T47D (cell line): ENCODE data around the gene MOB3A.

ENCODE experiments used
- DNase-seq, 2 experiments: peaks; one replicate each; pipeline versions ENCODE4 v3.0.0 to v3.0.0-alpha.2; 2011 to 2012; ENCODE audit warnings: low read depth in 1 of 2, low spot score in 1 of 2
- JUND ChIP-seq: IDR thresholded peaks from 2 replicates; pipeline ENCODE4 v1.6.1; 2012; ENCODE audit warnings: low read depth
- in situ Hi-C: cut with HindIII; loops from 2 replicates; pipeline ENCODE4 v1.10.0; 2016; ENCODE audit warnings: low sequenced_read_pairs, low pct_unique_long_range_greater_than_20kb

The MOB3A gene

DNA sequence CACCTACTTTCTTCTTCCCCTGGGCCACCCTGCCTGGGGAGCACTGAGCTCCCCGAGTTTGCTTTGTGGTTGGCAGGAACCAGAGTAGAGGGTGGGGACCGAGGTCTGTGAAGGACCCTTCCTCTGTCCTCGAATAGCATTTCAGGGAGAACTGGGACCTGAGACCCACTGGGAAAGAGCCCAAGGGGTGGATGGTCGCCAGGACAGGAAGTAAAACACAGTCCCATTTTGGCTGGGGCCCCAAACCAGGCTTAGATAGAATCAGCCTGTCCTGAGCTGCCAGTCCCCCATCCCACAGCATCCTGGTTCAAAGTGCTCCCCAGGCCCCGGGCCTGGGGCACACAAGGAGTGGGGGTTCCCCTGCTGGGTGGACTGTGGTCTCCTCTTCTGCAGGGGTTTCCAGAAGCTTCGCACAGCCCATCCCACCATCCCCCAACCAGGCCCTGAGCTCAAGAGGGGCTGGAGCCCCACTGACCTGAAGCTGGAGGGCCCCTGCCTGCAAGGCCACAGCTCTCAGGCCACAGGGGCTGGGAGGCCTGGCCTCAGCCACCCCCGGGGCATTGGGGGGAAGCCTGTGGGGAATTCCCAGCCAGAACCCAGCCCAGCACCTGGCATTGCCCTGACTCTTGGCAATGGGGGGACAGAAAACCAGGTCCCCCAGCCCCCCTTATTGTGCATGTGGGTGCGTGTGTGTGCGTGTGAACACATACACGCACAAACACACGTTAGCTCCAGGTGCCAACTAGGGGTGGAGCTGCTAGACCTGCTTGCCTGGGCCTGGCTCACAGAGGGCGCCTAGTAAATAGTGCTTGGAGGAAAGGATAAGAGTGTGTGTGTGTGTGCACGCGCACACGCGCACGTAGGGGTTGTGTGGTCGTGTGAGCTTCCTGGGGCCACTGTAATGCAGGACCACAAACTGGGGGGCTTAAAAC is 44.1 kb downstream of the MOB3A start:
- in situ Hi-C loops, result no loop called here
- DNase-seq, result peak in 1 of 2 experiments; percentile 80
- TF ChIP-seq JUND, result no peak

DNA sequence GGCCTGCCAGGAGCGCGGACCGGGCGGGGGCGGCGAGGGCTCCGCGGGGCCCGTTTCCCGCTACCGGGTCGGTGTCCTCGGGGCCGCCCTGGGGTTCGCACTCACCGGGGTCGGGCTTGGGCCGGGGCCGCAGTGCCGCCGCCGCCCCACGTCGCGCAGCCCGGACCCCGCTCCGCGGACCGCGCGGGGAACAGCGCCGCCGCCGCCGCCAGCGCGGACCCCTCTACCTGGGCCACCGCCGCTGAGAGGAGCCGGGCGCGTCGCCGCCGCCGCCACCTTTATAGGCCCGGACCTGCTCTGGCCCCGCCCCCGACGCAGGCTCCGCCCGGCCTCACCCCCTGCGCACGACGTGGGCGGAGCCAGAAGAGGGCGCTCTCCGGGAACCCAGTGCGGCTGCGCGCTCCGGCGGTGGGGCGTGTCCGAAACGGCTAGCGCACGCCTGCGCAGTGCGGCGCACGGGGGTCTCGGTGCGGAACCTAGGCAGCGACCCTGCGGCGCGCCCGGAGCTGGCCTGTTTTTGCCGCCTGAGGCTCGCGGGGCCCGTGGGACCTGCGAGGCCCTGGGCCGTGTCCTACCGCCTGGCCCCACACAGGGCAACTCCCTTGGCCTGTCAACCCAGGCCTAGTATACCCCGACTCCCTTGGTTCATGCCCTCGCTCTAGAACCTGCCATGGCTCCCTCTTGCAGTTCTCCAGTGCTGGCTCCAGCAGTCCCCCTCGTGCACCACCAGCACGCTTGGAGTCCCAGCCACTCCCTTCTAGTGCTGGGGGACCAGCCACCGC is 44.9 kb downstream of the MOB3A start, which contains the start of gene MKNK2:
TSS of gene MKNK2 (minus strand) at position 254 of the 782 bp plus-strand sequence. CDS start 393 bp downstream, outside the sequence.
- TF ChIP-seq JUND, result no peak
- in situ Hi-C loops, result no loop called here
- peak; percentile 71 to 85 for DNase-seq

DNA sequence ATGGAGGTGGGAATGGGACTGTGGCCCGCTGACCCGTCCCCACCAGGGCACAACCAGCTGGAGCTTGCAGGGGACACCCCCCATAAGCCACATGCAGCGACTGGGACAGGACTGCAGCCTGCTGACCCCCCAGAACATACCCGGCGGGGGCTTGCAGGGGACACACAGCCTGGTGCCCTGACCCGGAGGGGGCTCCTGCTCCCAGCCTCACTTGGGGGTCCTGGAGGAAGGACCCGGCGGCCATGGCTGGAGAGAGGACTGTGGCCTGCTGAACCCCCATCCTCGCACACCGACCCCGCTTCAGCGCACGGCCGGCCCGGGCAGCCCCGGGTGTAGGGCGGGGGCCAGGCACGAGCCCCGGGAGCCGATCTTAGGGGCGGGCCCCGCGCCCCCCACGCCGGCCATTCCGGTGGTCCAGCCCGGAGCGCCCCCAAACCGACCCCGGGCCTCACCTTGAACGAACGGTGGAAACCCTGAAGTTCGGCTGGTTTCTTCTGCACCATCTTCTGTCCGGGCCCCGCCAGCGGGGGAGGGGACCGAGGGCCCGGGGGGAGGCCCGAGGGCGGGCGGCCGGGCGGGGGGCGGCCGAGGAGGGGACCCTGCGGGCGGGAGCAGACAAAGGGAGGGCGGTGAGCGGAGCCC is 45.7 kb downstream of the MOB3A start:
- no peak for DNase-seq
- in situ Hi-C loops, result no loop called here
- no peak for TF ChIP-seq JUND

DNA sequence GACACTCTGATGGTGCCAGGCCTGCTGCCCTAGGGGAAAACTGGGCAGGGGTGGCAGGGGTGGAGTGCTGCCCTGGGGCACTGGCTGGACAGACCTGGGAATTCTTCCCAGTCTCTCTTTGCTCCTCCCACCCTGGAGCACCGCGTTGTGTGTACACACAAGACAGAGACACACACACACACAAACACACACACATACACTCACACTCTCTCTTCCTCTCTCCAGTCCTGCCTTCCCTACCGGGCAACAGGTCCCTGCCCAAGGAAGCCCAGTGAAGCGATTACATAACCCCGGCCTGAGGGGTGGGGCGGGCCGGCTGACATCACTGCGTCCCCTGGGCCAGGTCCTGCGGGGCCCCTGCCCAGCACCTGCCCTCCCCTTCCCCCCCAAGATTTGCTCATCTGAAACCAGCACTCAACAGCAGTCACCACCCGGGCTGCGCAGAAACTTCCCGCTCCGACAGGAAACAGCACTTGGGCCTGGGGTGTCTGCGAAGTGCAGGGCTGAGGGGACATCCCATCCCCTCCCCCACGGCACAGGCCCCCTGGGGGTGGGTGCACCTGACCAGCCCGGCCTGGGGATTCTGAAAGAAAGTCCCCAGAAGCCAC is 46.3 kb downstream of the MOB3A start:
- peak; percentile 43 to 76 for DNase-seq
- in situ Hi-C loops, result no loop called here
- no peak for TF ChIP-seq JUND

DNA sequence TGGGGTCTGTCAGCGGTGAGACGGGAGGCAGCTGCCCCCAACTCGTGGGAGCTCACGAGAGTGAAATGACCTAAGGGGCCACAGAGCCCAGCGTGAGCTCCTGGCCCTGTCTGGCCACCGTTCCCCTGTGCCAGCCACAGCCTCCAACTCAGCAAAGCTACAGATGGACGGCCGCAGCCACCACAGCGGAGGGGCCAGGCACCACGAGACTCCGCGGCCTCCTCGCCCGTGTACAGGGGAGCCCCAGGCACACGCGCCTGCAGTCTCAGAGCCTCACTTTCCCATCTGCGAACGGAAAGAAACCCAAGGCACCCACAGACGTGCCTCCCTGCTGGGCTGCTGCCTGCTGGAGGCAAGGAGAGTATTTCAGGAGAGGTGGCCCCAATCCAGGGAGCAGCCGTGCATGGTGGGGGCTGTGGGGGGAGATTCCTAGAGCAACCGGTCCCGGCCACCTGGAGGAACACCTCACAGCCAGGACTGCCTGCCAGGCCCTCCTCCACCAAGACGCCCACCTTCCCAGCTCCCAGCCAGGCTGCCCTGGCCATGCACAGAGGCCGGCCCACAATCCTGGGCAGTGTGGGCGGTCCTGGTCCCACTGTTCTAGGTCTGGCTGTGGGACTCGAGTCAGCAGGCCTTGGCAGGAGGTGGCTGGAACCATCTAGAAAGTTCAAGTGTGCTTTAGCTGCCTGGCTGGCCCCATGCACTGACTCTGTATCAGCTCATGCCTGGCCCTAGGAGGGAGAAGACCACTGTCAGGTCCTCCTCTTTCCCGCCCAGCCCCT is 47.0 kb downstream of the MOB3A start:
- TF ChIP-seq JUND, result no peak
- DNase-seq, result no peak
- in situ Hi-C loops, result no loop called here

DNA sequence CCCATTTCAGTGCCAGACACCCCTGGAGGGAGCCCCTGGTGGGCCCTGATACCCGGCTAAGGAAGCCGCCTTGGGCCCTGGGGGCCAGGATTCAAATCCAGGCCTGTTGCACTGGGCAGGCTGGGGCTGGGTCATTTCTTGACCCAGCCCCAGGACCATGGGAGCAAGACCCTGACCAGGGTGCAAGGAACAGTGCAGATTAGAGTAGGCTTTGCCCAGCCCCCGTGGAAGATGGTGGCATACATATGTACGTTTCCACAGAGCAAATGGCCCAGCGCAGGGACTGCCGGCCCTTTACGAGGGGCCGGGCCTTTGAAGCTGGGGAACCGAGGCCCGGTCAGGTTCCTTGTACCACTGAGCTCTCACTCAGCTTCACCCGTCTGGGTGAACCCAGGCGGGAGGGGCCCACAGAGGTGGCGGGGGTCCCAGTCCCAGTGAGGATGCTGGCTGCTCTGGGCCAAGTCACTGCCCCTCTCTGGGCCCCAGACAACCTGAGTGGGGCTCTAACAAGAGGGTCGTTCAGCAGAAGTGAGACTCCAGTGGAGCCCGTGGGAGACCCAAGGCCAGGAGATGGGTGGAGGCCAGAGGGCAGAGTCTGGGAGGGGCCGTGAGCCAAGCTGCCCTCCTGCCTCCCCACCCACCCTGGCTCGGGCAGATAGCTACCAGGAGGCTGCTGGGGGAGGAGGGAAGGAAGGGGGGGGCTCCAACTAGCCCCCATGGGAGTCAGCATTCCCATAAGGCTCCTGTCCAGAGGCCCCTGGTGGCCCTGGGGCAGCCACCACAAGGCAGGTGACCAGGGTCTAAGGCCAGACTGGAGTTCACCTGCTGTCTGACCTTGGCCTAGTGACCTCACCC is 47.8 kb downstream of the MOB3A start:
- in situ Hi-C loops, result no loop called here
- TF ChIP-seq JUND, result no peak
- DNase-seq, result no peak

- TF ChIP-seq JUND, result no peak
- DNase-seq, result no peak
- in situ Hi-C loops, result no loop called here
These were observed 48.5 kb downstream of the MOB3A start for GRCh38 chr19:2047449-2048103.

DNA sequence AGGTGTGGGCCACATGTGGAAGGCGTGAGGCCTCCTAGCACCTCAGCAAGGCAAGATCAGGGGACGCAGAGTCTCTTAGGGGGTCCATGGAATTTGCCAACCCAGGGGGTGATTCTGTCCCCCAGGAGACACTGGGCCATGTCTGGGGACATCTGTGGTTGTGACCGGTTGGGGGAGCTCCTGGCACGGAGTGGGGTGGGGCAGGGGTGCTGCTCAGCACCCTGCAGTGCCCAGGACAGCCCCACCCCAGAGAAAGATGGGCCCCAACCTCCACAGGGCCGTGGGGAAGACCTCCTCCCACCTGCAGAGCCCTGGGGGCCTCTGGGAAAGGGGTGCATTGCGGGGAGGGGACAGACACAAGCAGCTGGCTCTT is 49.1 kb downstream of the MOB3A start:
- in situ Hi-C loops, result no loop called here
- no peak for TF ChIP-seq JUND
- no peak for DNase-seq

DNA sequence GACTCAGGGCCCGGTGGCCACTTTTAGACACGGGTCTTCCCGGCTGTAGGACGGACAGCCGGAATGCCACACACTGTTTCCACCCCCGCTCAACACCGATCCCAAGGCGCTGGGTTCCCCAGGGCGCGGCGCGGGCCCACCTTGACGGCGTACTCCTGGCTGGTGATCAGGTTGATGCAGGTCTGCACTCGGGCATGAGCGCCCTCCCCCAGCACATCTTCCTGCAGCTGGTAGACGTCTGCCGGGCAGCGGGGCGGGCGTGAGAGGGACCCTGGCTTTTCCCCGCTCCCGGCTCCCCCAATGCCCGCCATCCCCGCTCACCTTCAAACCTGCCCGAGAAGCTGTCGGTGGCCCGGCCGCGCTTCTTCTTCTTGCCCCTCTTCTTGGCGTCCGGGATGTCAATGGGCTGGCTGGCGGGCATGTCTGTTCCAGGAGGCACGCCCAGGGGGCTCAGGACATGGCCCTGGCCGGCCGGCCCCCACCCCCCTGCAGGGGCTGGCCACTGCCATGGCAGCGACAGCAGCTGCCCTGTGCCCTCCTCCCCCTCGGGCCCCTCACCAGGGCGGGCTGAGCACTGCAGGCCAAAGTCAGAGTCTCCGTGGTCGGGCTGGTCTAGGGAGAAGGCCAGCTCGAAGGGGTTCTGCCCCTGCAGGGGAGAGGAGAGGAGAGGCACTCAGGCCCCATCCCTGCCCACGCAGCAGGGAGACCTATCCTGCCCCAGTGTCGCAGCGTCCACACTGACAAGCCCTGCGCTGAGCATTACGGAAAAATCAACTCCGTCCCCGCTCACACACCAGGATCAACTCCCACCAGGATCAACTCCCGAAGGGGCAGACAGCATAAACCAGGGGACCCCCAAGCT is 49.8 kb downstream of the MOB3A start:
- DNase-seq, result no peak
- no peak for TF ChIP-seq JUND
- in situ Hi-C loops, result no loop called here
